H9 (cell line): Measurements from ENCODE around the gene PIBF1. TPM values are rescaled to one million over a fixed set of nuclear protein-coding genes. Genes with fewer than 3 reads are reported as not detected.

ENCODE experiments used
- DNase-seq: peaks from one replicate; pipeline ENCODE4 v3.0.0-alpha.2; 2017
- H2AFZ ChIP-seq: one replicate; pipeline ENCODE4 v1.6.1; 2013; ENCODE audit warnings: mild to moderate bottlenecking, low read length, control low read depth, moderate library complexity
- H2AK5ac ChIP-seq: 2 replicates; pipeline ENCODE4 v1.6.1; 2013; ENCODE audit warnings: low read length, control low read depth, mixed read lengths; ENCODE audit not compliant: insufficient read length
- H2BK120ac ChIP-seq: one replicate; pipeline ENCODE4 v1.6.1; 2013; ENCODE audit warnings: low read depth, mild to moderate bottlenecking, low read length, control low read depth, inconsistent platforms; ENCODE audit not compliant: poor library complexity, severe bottlenecking
- H2BK12ac ChIP-seq: 2 replicates; pipeline ENCODE4 v1.6.1; 2013; ENCODE audit warnings: low read length, control low read depth, mixed read lengths, low read depth; ENCODE audit not compliant: insufficient read length
- H2BK15ac ChIP-seq: 2 replicates; pipeline ENCODE4 v1.6.1; 2013; ENCODE audit warnings: low read depth, low read length, control low read depth
- H2BK20ac ChIP-seq: one replicate; pipeline ENCODE4 v1.6.1; 2013; ENCODE audit warnings: low read depth, mild to moderate bottlenecking, low read length, control low read depth, inconsistent platforms; ENCODE audit not compliant: poor library complexity, severe bottlenecking
- H2BK5ac ChIP-seq: 2 replicates; pipeline ENCODE4 v1.6.1; 2013; ENCODE audit warnings: low read length, control low read depth, mixed read lengths; ENCODE audit not compliant: insufficient read length
- H3K14ac ChIP-seq: 2 replicates; pipeline ENCODE4 v1.6.1; 2013; ENCODE audit warnings: low read length, control low read depth; ENCODE audit not compliant: insufficient read depth
- H3K18ac ChIP-seq: 2 replicates; pipeline ENCODE4 v1.6.1; 2013; ENCODE audit warnings: low read depth, mild to moderate bottlenecking, mixed read lengths, low read length, control low read depth; ENCODE audit not compliant: insufficient read length
- H3K23ac ChIP-seq: 2 replicates; pipeline ENCODE4 v1.6.1; 2013; ENCODE audit warnings: low read length, control low read depth, mixed read lengths, low read depth; ENCODE audit not compliant: insufficient read length
- H3K23me2 ChIP-seq: 2 replicates; pipeline ENCODE4 v1.6.1; 2013; ENCODE audit warnings: low read depth, mild to moderate bottlenecking, mixed read lengths, low read length, control low read depth; ENCODE audit not compliant: insufficient read length, poor library complexity, severe bottlenecking
- H3K27ac ChIP-seq: 2 replicates; pipeline ENCODE4 v1.5.1; 2013; ENCODE audit warnings: low read length, control low read depth, mixed read lengths, low read depth; ENCODE audit not compliant: insufficient read length
- H3K27me3 ChIP-seq: 2 replicates; pipeline ENCODE4 v1.6.1; 2013; ENCODE audit warnings: low read length, control low read depth, inconsistent platforms; ENCODE audit not compliant: insufficient read depth
- H3K4ac ChIP-seq: 2 replicates; pipeline ENCODE4 v1.6.1; 2013; ENCODE audit warnings: low read depth, mild to moderate bottlenecking, control low read depth, inconsistent platforms, low read length, moderate library complexity
- H3K4me1 ChIP-seq: 2 replicates; pipeline ENCODE4 v1.6.1; 2013; ENCODE audit warnings: low read length, control low read depth, inconsistent platforms; ENCODE audit not compliant: insufficient read depth
- H3K4me2 ChIP-seq: 2 replicates; pipeline ENCODE4 v1.6.1; 2013; ENCODE audit warnings: low read length, control low read depth, mixed read lengths; ENCODE audit not compliant: insufficient read length, insufficient read depth
- H3K56ac ChIP-seq: 2 replicates; pipeline ENCODE4 v1.6.1; 2013; ENCODE audit warnings: low read depth, mild to moderate bottlenecking, mixed read lengths, low read length, control low read depth; ENCODE audit not compliant: insufficient read length
- H3K79me1 ChIP-seq: 2 replicates; pipeline ENCODE4 v1.6.1; 2013; ENCODE audit warnings: low read depth, mild to moderate bottlenecking, moderate library complexity, low read length, control low read depth, inconsistent platforms; ENCODE audit not compliant: insufficient read depth, poor library complexity, severe bottlenecking
- H3K79me2 ChIP-seq: 2 replicates; pipeline ENCODE4 v1.6.1; 2013; ENCODE audit warnings: low read length, control low read depth, inconsistent platforms; ENCODE audit not compliant: insufficient read depth
- H3K9ac ChIP-seq: 2 replicates; pipeline ENCODE4 v1.6.1; 2013; ENCODE audit warnings: low read length, control low read depth, mixed read lengths; ENCODE audit not compliant: insufficient read length; ENCODE audit errors: extremely low read depth
- H3K9me3 ChIP-seq: one replicate; pipeline ENCODE4 v1.6.1; 2013; ENCODE audit warnings: low read depth, low read length, inconsistent platforms; ENCODE audit not compliant: control insufficient read depth
- H3T11ph ChIP-seq: one replicate; pipeline ENCODE4 v1.6.1; 2013; ENCODE audit warnings: mild to moderate bottlenecking, low read length, control low read depth, inconsistent platforms
- H4K20me1 ChIP-seq: one replicate; pipeline ENCODE4 v1.6.1; 2013; ENCODE audit not compliant: control insufficient read depth, insufficient read length, insufficient read depth
- H4K5ac ChIP-seq: 2 replicates; pipeline ENCODE4 v1.6.1; 2013; ENCODE audit warnings: low read depth, mild to moderate bottlenecking, mixed read lengths, low read length, control low read depth; ENCODE audit not compliant: insufficient read length
- H4K8ac ChIP-seq: replicated peaks from 2 replicates; pipeline ENCODE4 v1.6.1; 2013; ENCODE audit warnings: low read length, control low read depth, mixed read lengths, low read depth; ENCODE audit not compliant: insufficient read length
- H4K91ac ChIP-seq: 2 replicates; pipeline ENCODE4 v1.6.1; 2013; ENCODE audit warnings: low read depth, mild to moderate bottlenecking, moderate library complexity, mixed read lengths, low read length, control low read depth; ENCODE audit not compliant: insufficient read length
- H3K27ac Mint-ChIP-seq, 3 experiments: 2 replicates in 2 of 3; 3 replicates in 1 of 3; pipeline ENCODE4 v1.8.0; 2020 to 2021; ENCODE audit warnings: mixed read lengths in 3 of 3, mild to moderate bottlenecking in 1 of 3, moderate library complexity in 1 of 3
- H3K27me3 Mint-ChIP-seq: 2 replicates; pipeline ENCODE4 v1.8.0; 2021; ENCODE audit warnings: low read depth, mild to moderate bottlenecking, moderate library complexity, mixed read lengths
- H3K36me3 Mint-ChIP-seq, 3 experiments: 2 replicates in 2 of 3; 3 replicates in 1 of 3; pipeline ENCODE4 v1.8.0; 2020 to 2021; ENCODE audit warnings: low read depth in 3 of 3, mixed read lengths in 3 of 3; ENCODE audit not compliant: insufficient read depth in 1 of 3
- H3K4me1 Mint-ChIP-seq, 2 experiments: 2 replicates each; pipeline ENCODE4 v1.8.0; 2020; ENCODE audit warnings: mixed read lengths in 2 of 2
- H3K4me3 Mint-ChIP-seq, 2 experiments: 2 replicates in 1 of 2; 3 replicates in 1 of 2; pipeline ENCODE4 v1.8.0; 2020 to 2021; ENCODE audit warnings: mild to moderate bottlenecking in 2 of 2, mixed read lengths in 2 of 2, moderate library complexity in 1 of 2
- H3K9me3 Mint-ChIP-seq, 2 experiments: 2 replicates in 1 of 2; 3 replicates in 1 of 2; pipeline ENCODE4 v1.8.0; 2020; ENCODE audit warnings: mild to moderate bottlenecking in 2 of 2, mixed read lengths in 2 of 2, moderate library complexity in 1 of 2
- WGBS: extraction: QIAGEN DNeasy Blood & Tissue Kit; methylation state at CpG from one replicate; pipeline ENCODE4 v1.1.7; 2013; ENCODE audit warnings: missing lambda C conversion rate, low lambda C conversion rate, mixed read lengths; ENCODE audit not compliant: insufficient read length; ENCODE audit errors: extremely low coverage; 5-methylcytosine and 5-hydroxymethylcytosine counted together
- total RNA-seq: library from RNA; stranded (reverse); gene quantifications from 2 replicates; pipeline ENCODE4 v1.2.1, GENCODE V29; 2021
- TF ChIP-seq, protein P1 (sequence below): fragments of 200-600 bp; sonication (generic); conservative IDR thresholded peaks from 3 replicates; pipeline ENCODE4 v1.8.0; 2021; ENCODE audit warnings: antibody characterized with exemption, mild to moderate bottlenecking

The PIBF1 gene
- total RNA-seq, 1 experiment from 2014 or later, result 12.7 TPM

GRCh38 chr13:72850959-72851677 is 69.2 kb downstream of the PIBF1 start:
- TF ChIP-seq, protein P1, sequence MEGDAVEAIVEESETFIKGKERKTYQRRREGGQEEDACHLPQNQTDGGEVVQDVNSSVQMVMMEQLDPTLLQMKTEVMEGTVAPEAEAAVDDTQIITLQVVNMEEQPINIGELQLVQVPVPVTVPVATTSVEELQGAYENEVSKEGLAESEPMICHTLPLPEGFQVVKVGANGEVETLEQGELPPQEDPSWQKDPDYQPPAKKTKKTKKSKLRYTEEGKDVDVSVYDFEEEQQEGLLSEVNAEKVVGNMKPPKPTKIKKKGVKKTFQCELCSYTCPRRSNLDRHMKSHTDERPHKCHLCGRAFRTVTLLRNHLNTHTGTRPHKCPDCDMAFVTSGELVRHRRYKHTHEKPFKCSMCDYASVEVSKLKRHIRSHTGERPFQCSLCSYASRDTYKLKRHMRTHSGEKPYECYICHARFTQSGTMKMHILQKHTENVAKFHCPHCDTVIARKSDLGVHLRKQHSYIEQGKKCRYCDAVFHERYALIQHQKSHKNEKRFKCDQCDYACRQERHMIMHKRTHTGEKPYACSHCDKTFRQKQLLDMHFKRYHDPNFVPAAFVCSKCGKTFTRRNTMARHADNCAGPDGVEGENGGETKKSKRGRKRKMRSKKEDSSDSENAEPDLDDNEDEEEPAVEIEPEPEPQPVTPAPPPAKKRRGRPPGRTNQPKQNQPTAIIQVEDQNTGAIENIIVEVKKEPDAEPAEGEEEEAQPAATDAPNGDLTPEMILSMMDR, result no peak
- Histone ChIP-seq H2AK5ac (no peak overlapping the region), H3K4me2 (no peak overlapping the region), H3K14ac (no peak overlapping the region), H3K18ac (peak overlapping the region; percentile 9), H4K91ac (no peak overlapping the region), H3T11ph (no peak overlapping the region), H3K79me1 (no peaks in the 10 kb centered on the region), H3K79me2 (no peaks in the 10 kb centered on the region), H3K9ac (no peak overlapping the region), H4K5ac (no peak overlapping the region), H3K27ac (no peak overlapping the region), H3K56ac (no peak overlapping the region), H2BK5ac (no peak overlapping the region), H3K9me3 (no peaks in the 10 kb centered on the region), H2BK20ac (no peak overlapping the region), H4K8ac (no peak overlapping the region), H3K4me1 (no peaks in the 10 kb centered on the region), H2BK12ac (no peak overlapping the region), H3K27me3 (no peaks in the 10 kb centered on the region), H2AFZ (no peak overlapping the region), H3K4ac (no peak overlapping the region), H2BK120ac (no peak overlapping the region), H4K20me1 (no peaks in the 10 kb centered on the region), H3K23me2 (no peaks in the 10 kb centered on the region), H3K23ac (no peak overlapping the region), H2BK15ac (no peak overlapping the region)
- H3K36me3 Mint-ChIP-seq, result peaks cover 0 to 8% (median 0%) of the 10 kb centered on the region in 3 experiments; a peak in 1 of 7 replicates
- peak overlapping the region in 1 of 3 experiments; percentile 75; a peak in 1 of 7 replicates for H3K27ac Mint-ChIP-seq
- no peaks in the 10 kb centered on the region for H3K4me1 Mint-ChIP-seq
- no peaks in the 10 kb centered on the region for H3K9me3 Mint-ChIP-seq
- no peaks in the 10 kb centered on the region for H3K27me3 Mint-ChIP-seq
- H3K4me3 Mint-ChIP-seq, result no peak overlapping the region
- no CpG with 5 or more reads among the region's 18 CpGs for WGBS
- DNase-seq, result peak; percentile 56
